Smooth muscle cell (in vitro differentiated cells): ENCODE data around the gene DTHD1. TPM values are rescaled to one million over a fixed set of nuclear protein-coding genes. Genes with fewer than 3 reads are reported as not detected.

Experiments used
- DNase-seq: peaks from one replicate; lab custom pipeline; 2025; ENCODE audit not compliant: unreplicated experiment; lab: John Stamatoyannopoulos, UW
- H2AFZ ChIP-seq: fragments of 200-600 bp; sonication (generic); 2 replicates; pipeline ENCODE4 v1.6.0; 2016; ENCODE audit warnings: antibody characterized with exemption, low read depth, mild to moderate bottlenecking
- H3F3A ChIP-seq: fragments of 200-600 bp; sonication (generic); 2 replicates; pipeline ENCODE4 v1.6.0; 2017; ENCODE audit warnings: antibody characterized with exemption, low read depth
- H3K27ac ChIP-seq: fragments of 200-600 bp; sonication (generic); 2 replicates; pipeline ENCODE4 v1.5.1; 2016; ENCODE audit warnings: low read depth, mild to moderate bottlenecking
- H3K27me3 ChIP-seq: fragments of 200-600 bp; sonication (generic); 2 replicates; pipeline ENCODE4 v1.6.1; 2016; ENCODE audit warnings: low read depth, mild to moderate bottlenecking
- H3K36me3 ChIP-seq: fragments of 200-600 bp; sonication (generic); 2 replicates; pipeline ENCODE4 v1.5.1; 2016; ENCODE audit warnings: low read depth
- H3K4me1 ChIP-seq: fragments of 200-600 bp; sonication (generic); 2 replicates; pipeline ENCODE4 v1.5.1; 2016; ENCODE audit warnings: low read depth
- H3K4me2 ChIP-seq: fragments of 200-600 bp; sonication (generic); 2 replicates; pipeline ENCODE4 v1.6.0; 2016; ENCODE audit warnings: mild to moderate bottlenecking
- H3K4me3 ChIP-seq: fragments of 200-600 bp; sonication (generic); 2 replicates; pipeline ENCODE4 v1.5.1; 2016; ENCODE audit warnings: mild to moderate bottlenecking
- H3K79me2 ChIP-seq: fragments of 200-600 bp; sonication (generic); 2 replicates; pipeline ENCODE4 v1.6.0; 2016; ENCODE audit warnings: low read depth, mild to moderate bottlenecking
- H3K9ac ChIP-seq: fragments of 200-600 bp; sonication (generic); 2 replicates; pipeline ENCODE4 v1.6.0; 2016; ENCODE audit warnings: low read depth
- H3K9me3 ChIP-seq: fragments of 200-600 bp; sonication (generic); replicated peaks from 2 replicates; pipeline ENCODE4 v1.5.1; 2016; ENCODE audit warnings: low read depth
- H4K20me1 ChIP-seq: fragments of 200-600 bp; sonication (generic); 2 replicates; pipeline ENCODE4 v1.6.0; 2016; ENCODE audit warnings: low read depth
- WGBS: methylation state at CpG from one replicate; pipeline ENCODE4 v1.1.7; 2016; ENCODE audit warnings: low lambda C conversion rate; 5-methylcytosine and 5-hydroxymethylcytosine counted together
- polyA plus RNA-seq: library from polyadenylated mRNA; unstranded; fragments of >200 nt; fragmentation: Nextera tagmentation; extraction: Ambion mirVana; gene quantifications from 2 replicates; pipeline ENCODE4 v1.2.1, GENCODE V29; 2016
- total RNA-seq: library from RNA; depleted of rRNA; stranded (reverse); fragments of >200 nt; gene quantifications from 2 replicates; pipeline ENCODE4 v1.2.3, GENCODE V29; 2014
- TF ChIP-seq, protein P1 (sequence below): fragments of 200-600 bp; sonication (generic); IDR thresholded peaks from 2 replicates; pipeline ENCODE4 v1.5.1; 2017; ENCODE audit warnings: borderline replicate concordance, mild to moderate bottlenecking, antibody characterized with exemption; ENCODE audit not compliant: insufficient read depth, poor library complexity, severe bottlenecking

Gene DTHD1
- total and polyA plus RNA-seq, 2 experiments from 2014 or later = not detected

DNA sequence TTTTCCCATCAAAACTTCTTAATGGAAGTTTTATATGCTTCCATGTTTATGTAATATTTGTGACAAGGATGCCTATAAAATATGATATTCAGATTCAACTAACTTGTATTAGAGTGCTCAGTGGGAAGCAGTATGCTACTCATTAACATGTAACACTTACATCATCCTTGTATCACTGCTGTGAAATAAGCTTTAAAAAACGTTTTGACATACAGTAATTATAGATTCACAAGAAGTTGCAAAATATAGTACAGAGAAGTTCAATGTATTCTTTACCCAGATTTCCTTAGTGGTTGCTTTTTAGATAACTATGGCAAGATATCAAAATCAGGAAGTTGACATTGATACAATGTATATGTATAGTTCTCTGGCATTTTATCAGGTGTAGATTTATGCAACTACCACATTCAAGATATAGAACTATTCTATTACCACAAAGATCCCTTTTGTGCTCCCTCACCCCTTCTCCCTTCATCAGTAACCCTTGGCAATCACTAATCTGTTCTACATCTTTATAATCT is 56.3 kb downstream of the DTHD1 start:
- no peak overlapping the region for H3K4me2 ChIP-seq
- H3K4me3 ChIP-seq = no peak overlapping the region
- no peaks in the 10 kb centered on the region for H3K4me1 ChIP-seq
- H3K27ac ChIP-seq = no peak overlapping the region
- no peaks in the 10 kb centered on the region for H3K36me3 ChIP-seq
- TF ChIP-seq, protein P1, sequence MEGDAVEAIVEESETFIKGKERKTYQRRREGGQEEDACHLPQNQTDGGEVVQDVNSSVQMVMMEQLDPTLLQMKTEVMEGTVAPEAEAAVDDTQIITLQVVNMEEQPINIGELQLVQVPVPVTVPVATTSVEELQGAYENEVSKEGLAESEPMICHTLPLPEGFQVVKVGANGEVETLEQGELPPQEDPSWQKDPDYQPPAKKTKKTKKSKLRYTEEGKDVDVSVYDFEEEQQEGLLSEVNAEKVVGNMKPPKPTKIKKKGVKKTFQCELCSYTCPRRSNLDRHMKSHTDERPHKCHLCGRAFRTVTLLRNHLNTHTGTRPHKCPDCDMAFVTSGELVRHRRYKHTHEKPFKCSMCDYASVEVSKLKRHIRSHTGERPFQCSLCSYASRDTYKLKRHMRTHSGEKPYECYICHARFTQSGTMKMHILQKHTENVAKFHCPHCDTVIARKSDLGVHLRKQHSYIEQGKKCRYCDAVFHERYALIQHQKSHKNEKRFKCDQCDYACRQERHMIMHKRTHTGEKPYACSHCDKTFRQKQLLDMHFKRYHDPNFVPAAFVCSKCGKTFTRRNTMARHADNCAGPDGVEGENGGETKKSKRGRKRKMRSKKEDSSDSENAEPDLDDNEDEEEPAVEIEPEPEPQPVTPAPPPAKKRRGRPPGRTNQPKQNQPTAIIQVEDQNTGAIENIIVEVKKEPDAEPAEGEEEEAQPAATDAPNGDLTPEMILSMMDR = no peak
- no peak overlapping the region for H2AFZ ChIP-seq
- no peaks in the 10 kb centered on the region for H3K79me2 ChIP-seq
- no peaks in the 10 kb centered on the region for H4K20me1 ChIP-seq
- H3K9ac ChIP-seq = no peak overlapping the region
- no peaks in the 10 kb centered on the region for H3F3A ChIP-seq
- no peaks in the 10 kb centered on the region for H3K27me3 ChIP-seq
- 21% methylated on average over 1 of the region's 1 CpG for WGBS
- no peaks in the 10 kb centered on the region for H3K9me3 ChIP-seq
- no peak for DNase-seq

DNA sequence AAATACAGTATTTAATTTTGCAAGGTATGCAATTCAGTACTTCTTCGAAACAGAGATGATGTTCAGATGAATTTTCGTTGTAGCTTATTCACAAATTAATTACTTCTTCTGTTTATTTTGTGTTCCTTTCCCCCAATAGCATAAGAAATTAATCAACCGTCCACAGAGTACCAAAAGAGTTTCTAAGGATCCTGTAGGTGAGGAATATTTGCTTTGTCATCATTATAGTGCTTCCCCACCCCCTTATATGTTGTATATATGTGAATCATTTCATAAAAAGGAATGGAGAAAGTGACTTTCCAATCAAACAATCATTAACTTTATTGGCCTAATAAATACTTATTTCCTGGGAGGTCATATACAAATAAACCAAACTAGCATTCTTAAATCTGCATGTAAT is 57.6 kb downstream of the DTHD1 start:
- no peaks in the 10 kb centered on the region for H3K27me3 ChIP-seq
- H3K9me3 ChIP-seq = no peaks in the 10 kb centered on the region
- no peaks in the 10 kb centered on the region for H4K20me1 ChIP-seq
- DNase-seq = no peak
- no peak overlapping the region for H3K9ac ChIP-seq
- no peak overlapping the region for H3K27ac ChIP-seq
- no peak overlapping the region for H3K4me3 ChIP-seq
- TF ChIP-seq, protein P1 = no peak
- no peaks in the 10 kb centered on the region for H3K4me1 ChIP-seq
- H2AFZ ChIP-seq = no peak overlapping the region
- WGBS = 83% methylated on average over 3 of the region's 3 CpGs
- H3F3A ChIP-seq = no peaks in the 10 kb centered on the region
- H3K79me2 ChIP-seq = no peaks in the 10 kb centered on the region
- no peaks in the 10 kb centered on the region for H3K36me3 ChIP-seq
- H3K4me2 ChIP-seq = no peak overlapping the region

DNA sequence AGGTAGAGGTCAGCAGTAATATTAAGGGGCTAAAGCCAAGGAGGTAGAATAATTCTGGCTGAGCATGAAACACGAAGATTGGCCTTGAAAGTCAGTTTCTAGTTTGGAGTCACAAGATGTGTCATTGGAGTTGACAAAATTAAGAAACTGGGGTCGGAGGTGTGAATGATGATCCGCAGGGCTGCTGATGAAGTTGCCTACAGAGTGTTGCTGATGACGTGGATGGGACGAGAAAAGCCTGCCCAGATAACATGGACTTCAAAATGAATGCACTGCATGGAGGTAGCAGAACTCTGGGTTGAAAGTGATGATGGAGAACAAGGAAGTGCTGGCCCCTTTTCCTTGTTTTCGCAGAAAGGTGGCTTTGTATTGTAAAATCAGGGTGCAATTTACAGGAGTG is 60.5 kb downstream of the DTHD1 start:
- DNase-seq = no peak
- Histone ChIP-seq H3K36me3 (no peaks in the 10 kb centered on the region), H3K27me3 (no peaks in the 10 kb centered on the region), H3K27ac (no peak overlapping the region), H3F3A (no peaks in the 10 kb centered on the region), H3K4me3 (no peak overlapping the region), H3K9me3 (no peaks in the 10 kb centered on the region), H3K79me2 (no peaks in the 10 kb centered on the region), H3K9ac (no peak overlapping the region), H3K4me1 (no peaks in the 10 kb centered on the region), H2AFZ (no peak overlapping the region), H4K20me1 (no peaks in the 10 kb centered on the region), H3K4me2 (no peak overlapping the region)
- 82% methylated on average over 6 of the region's 6 CpGs for WGBS
- TF ChIP-seq, protein P1 = no peak

DNA sequence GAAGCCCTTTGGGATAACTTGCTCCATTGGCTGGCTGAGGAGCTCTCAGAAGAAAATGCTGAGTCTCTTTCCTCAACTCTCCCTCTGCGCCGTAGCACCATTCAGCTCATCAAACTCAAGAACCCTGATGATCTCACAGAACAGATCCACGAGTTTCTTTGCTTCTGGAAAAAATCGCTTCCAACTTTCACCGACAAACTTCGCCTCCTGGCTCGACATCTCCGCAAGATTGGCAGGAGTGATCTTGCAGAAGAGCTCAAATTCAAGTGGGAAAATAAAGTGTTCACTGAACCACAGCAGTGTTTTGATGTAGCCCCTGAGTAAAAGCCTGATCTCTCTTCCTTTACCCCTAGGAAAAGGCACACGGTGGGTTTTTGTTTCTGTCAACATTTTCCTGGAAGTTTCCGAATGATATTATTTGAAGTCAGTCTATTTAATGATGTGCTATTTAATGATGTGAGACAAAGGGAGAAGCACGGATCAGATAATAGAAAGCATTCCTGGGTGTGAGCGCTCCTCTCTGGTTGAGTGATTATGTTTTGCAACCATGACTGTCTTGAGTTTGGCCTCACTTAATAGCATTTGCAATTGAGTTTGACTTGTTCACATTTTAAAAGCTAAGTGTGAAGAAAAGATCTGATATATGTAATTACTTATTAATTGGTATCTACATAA is 62.2 kb downstream of the DTHD1 start:
- Histone ChIP-seq H3K9me3 (no peaks in the 10 kb centered on the region), H3F3A (no peaks in the 10 kb centered on the region), H3K9ac (no peak overlapping the region), H3K4me3 (no peak overlapping the region), H3K4me2 (no peak overlapping the region), H4K20me1 (no peaks in the 10 kb centered on the region), H3K4me1 (no peaks in the 10 kb centered on the region), H3K27ac (no peak overlapping the region), H3K27me3 (no peaks in the 10 kb centered on the region), H3K79me2 (no peaks in the 10 kb centered on the region), H2AFZ (no peak overlapping the region), H3K36me3 (no peaks in the 10 kb centered on the region)
- DNase-seq = no peak
- 89% methylated on average over 12 of the region's 12 CpGs for whole genome bisulfite sequencing
- TF ChIP-seq, protein P1 = no peak
